ENCODE results near the gene KSR2.

DNA sequence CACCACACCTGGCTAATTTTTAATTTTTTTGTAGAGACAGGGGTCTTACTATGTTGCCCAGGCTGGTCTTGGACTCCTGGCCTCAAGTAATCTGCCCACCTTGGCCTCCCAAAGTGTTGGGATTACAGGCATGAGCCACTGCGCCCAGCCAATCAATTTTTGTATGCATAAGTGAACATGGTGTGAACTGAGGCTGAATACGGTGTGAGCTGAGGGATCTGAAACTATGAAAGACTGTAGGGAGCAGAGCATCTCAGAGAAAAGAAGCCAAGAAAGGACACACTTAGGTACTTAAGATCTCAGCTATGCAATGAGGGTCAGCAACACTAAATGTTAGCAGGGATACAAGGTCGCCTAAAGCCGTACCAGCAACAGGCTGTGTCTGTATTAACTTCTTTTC is 54.1 kb downstream of the KSR2 start:
- TF ChIP-seq, protein P1, sequence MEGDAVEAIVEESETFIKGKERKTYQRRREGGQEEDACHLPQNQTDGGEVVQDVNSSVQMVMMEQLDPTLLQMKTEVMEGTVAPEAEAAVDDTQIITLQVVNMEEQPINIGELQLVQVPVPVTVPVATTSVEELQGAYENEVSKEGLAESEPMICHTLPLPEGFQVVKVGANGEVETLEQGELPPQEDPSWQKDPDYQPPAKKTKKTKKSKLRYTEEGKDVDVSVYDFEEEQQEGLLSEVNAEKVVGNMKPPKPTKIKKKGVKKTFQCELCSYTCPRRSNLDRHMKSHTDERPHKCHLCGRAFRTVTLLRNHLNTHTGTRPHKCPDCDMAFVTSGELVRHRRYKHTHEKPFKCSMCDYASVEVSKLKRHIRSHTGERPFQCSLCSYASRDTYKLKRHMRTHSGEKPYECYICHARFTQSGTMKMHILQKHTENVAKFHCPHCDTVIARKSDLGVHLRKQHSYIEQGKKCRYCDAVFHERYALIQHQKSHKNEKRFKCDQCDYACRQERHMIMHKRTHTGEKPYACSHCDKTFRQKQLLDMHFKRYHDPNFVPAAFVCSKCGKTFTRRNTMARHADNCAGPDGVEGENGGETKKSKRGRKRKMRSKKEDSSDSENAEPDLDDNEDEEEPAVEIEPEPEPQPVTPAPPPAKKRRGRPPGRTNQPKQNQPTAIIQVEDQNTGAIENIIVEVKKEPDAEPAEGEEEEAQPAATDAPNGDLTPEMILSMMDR (conservative IDR thresholded peaks at IDR 0.05), result no peak
- TF ChIP-seq EZH2 (IDR thresholded peaks at IDR 0.05; ENCODE audit: low read depth), result no peak
